SK-N-SH treated with all-trans-retinoic acid at 6 μM for 48 hours (cell line): ENCODE measurements around the gene GPC6.

Experiments used
- ATAC-seq: fragments of 200-7000 bp; cut with Tn5 transposase; 3 replicates; pipeline ENCODE4 v1.9.1; 2020; ENCODE audit warnings: mild to moderate bottlenecking, moderate library complexity
- ARNTL ChIP-seq: fragments of 450-650 bp; formaldehyde crosslinking; IDR thresholded peaks from 2 replicates; pipeline ENCODE4 v1.5.0; 2020; ENCODE audit warnings: low read depth, mild to moderate bottlenecking, moderate library complexity, borderline replicate concordance
- BACH2 ChIP-seq: fragments of 250-450 bp; sonication (Bioruptor Pico); IDR thresholded peaks from 2 replicates; pipeline ENCODE4 v1.9.0; 2021; ENCODE audit warnings: mild to moderate bottlenecking, borderline replicate concordance
- CREB5 ChIP-seq: fragments of 250-450 bp; sonication (Bioruptor Pico); IDR thresholded peaks from 2 replicates; pipeline ENCODE4 v1.5.1; 2020; ENCODE audit warnings: low read depth, mild to moderate bottlenecking, moderate library complexity
- CSDC2 ChIP-seq: fragments of 250-450 bp; sonication (Bioruptor Pico); IDR thresholded peaks from 2 replicates; pipeline ENCODE4 v1.5.0; 2020; ENCODE audit warnings: mild to moderate bottlenecking, moderate library complexity
- ESRRG ChIP-seq: fragments of 250-450 bp; sonication (Bioruptor Pico); IDR thresholded peaks from 2 replicates; pipeline ENCODE4 v1.6.1; 2021; ENCODE audit warnings: mild to moderate bottlenecking
- GLIS3 ChIP-seq: fragments of 250-450 bp; sonication (Bioruptor Pico); IDR thresholded peaks from 2 replicates; pipeline ENCODE4 v1.5.0; 2020; ENCODE audit warnings: mild to moderate bottlenecking, moderate library complexity
- ISL1 ChIP-seq: fragments of 250-450 bp; sonication (Bioruptor Pico); IDR thresholded peaks from 2 replicates; pipeline ENCODE4 v2.1.2; 2022; ENCODE audit warnings: mild to moderate bottlenecking, moderate library complexity
- OSR1 ChIP-seq: fragments of 250-450 bp; sonication (Bioruptor Pico); IDR thresholded peaks from 2 replicates; pipeline ENCODE4 v1.8.0; 2022; ENCODE audit warnings: moderate library complexity, mild to moderate bottlenecking, inconsistent platforms
- PATZ1 ChIP-seq: fragments of 250-450 bp; sonication (Bioruptor Pico); IDR thresholded peaks from 2 replicates; pipeline ENCODE4 v1.8.0; 2020; ENCODE audit warnings: mild to moderate bottlenecking, moderate library complexity, borderline replicate concordance
- RARB ChIP-seq: fragments of 250-450 bp; sonication (Bioruptor Pico); IDR thresholded peaks from 2 replicates; pipeline ENCODE4 v1.8.0; 2021; ENCODE audit warnings: mild to moderate bottlenecking, moderate library complexity
- SNAI2 ChIP-seq: fragments of 250-450 bp; sonication (Bioruptor Pico); IDR thresholded peaks from 2 replicates; pipeline ENCODE4 v1.5.0; 2020; ENCODE audit warnings: mild to moderate bottlenecking, moderate library complexity
- TCF4 ChIP-seq: fragments of 250-450 bp; sonication (Bioruptor Pico); IDR thresholded peaks from 2 replicates; pipeline ENCODE4 v1.8.0; 2021; ENCODE audit warnings: mild to moderate bottlenecking, moderate library complexity, borderline replicate concordance
- TOX ChIP-seq: fragments of 250-450 bp; sonication (Bioruptor Pico); IDR thresholded peaks from 2 replicates; pipeline ENCODE4 v1.8.0; 2021; ENCODE audit warnings: mild to moderate bottlenecking, moderate library complexity, borderline replicate concordance
- ZFP3 ChIP-seq: fragments of 250-450 bp; sonication (Bioruptor Pico); IDR thresholded peaks from 2 replicates; pipeline ENCODE4 v1.5.0; 2020; ENCODE audit warnings: mild to moderate bottlenecking, moderate library complexity
- ZFP30 ChIP-seq: fragments of 450-650 bp; formaldehyde crosslinking; IDR thresholded peaks from 2 replicates; pipeline ENCODE4 v1.5.0; 2022; ENCODE audit warnings: mild to moderate bottlenecking, moderate library complexity
- ZNF565 ChIP-seq: fragments of 450-650 bp; formaldehyde crosslinking; conservative IDR thresholded peaks from 2 replicates; pipeline ENCODE4 v1.5.0; 2020; ENCODE audit warnings: low read depth, mild to moderate bottlenecking, moderate library complexity
- ZNF70 ChIP-seq: fragments of 450-650 bp; formaldehyde crosslinking; IDR thresholded peaks from 2 replicates; pipeline ENCODE4 v1.5.0; 2020; ENCODE audit warnings: mild to moderate bottlenecking, moderate library complexity
- ZNF8 ChIP-seq: fragments of 450-650 bp; formaldehyde crosslinking; IDR thresholded peaks from 2 replicates; pipeline ENCODE4 v1.5.0; 2020; ENCODE audit warnings: mild to moderate bottlenecking, moderate library complexity
- TF ChIP-seq, protein P1 (sequence below): fragments of 250-450 bp; sonication (Bioruptor Pico); IDR thresholded peaks from 2 replicates; pipeline ENCODE4 v1.5.0; 2020; ENCODE audit warnings: mild to moderate bottlenecking, moderate library complexity

Gene GPC6

GRCh38 chr13:93420206-93420605 lies 193.6 kb downstream of the GPC6 start:
- TF ChIP-seq ZNF8 (CRISPR knock-in tag) (no peak), TCF4 (CRISPR knock-in tag) (no peak), ISL1 (CRISPR knock-in tag) (no peak), CREB5 (CRISPR knock-in tag) (no peak), SNAI2 (CRISPR knock-in tag) (no peak)
- TF ChIP-seq, all 23 proteins: peak for 0
- no peak for ATAC-seq

GRCh38 chr13:93420887-93421286 lies 194.3 kb downstream of the GPC6 start:
- no peak for ATAC-seq
- TF ChIP-seq SNAI2 (CRISPR knock-in tag): no peak

- no peak for ATAC-seq
- TF ChIP-seq CREB5 (CRISPR knock-in tag) (no peak), OSR1 (no peak), ISL1 (CRISPR knock-in tag) (no peak)
- TF ChIP-seq, protein P1, sequence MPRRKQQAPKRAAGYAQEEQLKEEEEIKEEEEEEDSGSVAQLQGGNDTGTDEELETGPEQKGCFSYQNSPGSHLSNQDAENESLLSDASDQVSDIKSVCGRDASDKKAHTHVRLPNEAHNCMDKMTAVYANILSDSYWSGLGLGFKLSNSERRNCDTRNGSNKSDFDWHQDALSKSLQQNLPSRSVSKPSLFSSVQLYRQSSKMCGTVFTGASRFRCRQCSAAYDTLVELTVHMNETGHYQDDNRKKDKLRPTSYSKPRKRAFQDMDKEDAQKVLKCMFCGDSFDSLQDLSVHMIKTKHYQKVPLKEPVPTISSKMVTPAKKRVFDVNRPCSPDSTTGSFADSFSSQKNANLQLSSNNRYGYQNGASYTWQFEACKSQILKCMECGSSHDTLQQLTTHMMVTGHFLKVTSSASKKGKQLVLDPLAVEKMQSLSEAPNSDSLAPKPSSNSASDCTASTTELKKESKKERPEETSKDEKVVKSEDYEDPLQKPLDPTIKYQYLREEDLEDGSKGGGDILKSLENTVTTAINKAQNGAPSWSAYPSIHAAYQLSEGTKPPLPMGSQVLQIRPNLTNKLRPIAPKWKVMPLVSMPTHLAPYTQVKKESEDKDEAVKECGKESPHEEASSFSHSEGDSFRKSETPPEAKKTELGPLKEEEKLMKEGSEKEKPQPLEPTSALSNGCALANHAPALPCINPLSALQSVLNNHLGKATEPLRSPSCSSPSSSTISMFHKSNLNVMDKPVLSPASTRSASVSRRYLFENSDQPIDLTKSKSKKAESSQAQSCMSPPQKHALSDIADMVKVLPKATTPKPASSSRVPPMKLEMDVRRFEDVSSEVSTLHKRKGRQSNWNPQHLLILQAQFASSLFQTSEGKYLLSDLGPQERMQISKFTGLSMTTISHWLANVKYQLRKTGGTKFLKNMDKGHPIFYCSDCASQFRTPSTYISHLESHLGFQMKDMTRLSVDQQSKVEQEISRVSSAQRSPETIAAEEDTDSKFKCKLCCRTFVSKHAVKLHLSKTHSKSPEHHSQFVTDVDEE (CRISPR knock-in tag): no peak
These were observed 196.5 kb downstream of the GPC6 start for GRCh38 chr13:93422980-93423543.

DNA sequence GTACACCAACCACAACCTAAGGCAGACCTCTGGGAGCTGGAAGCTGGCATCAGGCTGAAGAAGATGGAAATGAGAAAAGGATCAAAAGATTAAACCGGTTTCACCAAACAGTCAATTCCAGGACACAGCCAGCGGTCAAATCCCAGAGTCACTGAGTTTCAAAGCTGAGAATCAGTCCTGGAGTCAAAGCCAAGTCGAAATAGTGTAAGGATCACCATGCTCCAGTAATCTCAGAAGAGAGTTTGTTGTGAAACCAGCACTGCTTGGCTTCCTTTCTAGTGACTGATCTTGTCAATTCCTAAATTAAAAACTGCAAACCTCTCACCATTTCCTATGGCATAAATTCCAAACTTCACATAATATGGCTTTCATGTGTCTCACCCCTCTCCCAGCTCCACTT lies 198.8 kb downstream of the GPC6 start:
- TF ChIP-seq ISL1 (CRISPR knock-in tag) (no peak), TOX (CRISPR knock-in tag) (no peak), GLIS3 (CRISPR knock-in tag) (no peak), RARB (CRISPR knock-in tag) (no peak), SNAI2 (CRISPR knock-in tag) (no peak), OSR1 (no peak), ZFP30 (CRISPR knock-in tag) (no peak), ZFP3 (CRISPR knock-in tag) (no peak), ZNF565 (CRISPR knock-in tag) (no peak), BACH2 (no peak), ESRRG (CRISPR knock-in tag) (no peak), CREB5 (CRISPR knock-in tag) (no peak), ARNTL (CRISPR knock-in tag) (no peak), PATZ1 (CRISPR knock-in tag) (no peak), ZNF70 (no peak), CSDC2 (CRISPR knock-in tag) (no peak), ZNF8 (CRISPR knock-in tag) (no peak)
- TF ChIP-seq, protein P1 (CRISPR knock-in tag): no peak
- ATAC-seq: no peak
